SK-N-MC (cell line): ENCODE data around the gene MYH16.

ENCODE experiments used
- EZH2 ChIP-seq: fragments of 200-600 bp; sonication (generic); IDR thresholded peaks from one replicate; pipeline ENCODE4 v1.6.1; 2017; ENCODE audit warnings: antibody characterized with exemption
- POLR2AphosphoS5 ChIP-seq: IDR thresholded peaks from 2 replicates; pipeline ENCODE4 v1.6.1; 2012; ENCODE audit warnings: mild to moderate bottlenecking, low read depth, low read length, borderline replicate concordance

GRCh38 chr7:99339595-99339994, 67.0 kb downstream of the MYH16 start:
- TF ChIP-seq POLR2AphosphoS5, result no peak
- TF ChIP-seq EZH2, result no peak
